Activated CD8-positive, alpha-beta T cell treated with anti-CD3 and anti-CD28 coated beads for 36 hours (primary cell): ENCODE measurements around the gene SLC25A26. TPM values are rescaled to one million over a fixed set of nuclear protein-coding genes. Genes with fewer than 3 reads are reported as not detected.
A peak's percentile ranks its signal among the peaks of the same experiment; 100 is the strongest.

Source experiments
- ATAC-seq: fragments of 200-7000 bp; cut with Tn5 transposase; one replicate; pipeline ENCODE4 v1.10.0; 2021; ENCODE audit warnings: mild to moderate bottlenecking, moderate library complexity
- CTCF ChIA-PET: fragments of 350-600 bp; sonication (Branson Sonifier 250); formaldehyde crosslinking; loops from one replicate; lab custom pipeline; 2021; ENCODE audit warnings: antibody characterized with exemption; lab: Charles Lee
- POLR2A ChIA-PET: fragments of 350-600 bp; sonication (Branson Sonifier 250); formaldehyde crosslinking; loops from one replicate; lab custom pipeline; 2021; ENCODE audit warnings: antibody characterized with exemption; lab: Charles Lee
- DNase-seq: peaks from one replicate; pipeline ENCODE4 v3.0.0-alpha.2; 2020
- H3K27ac Mint-ChIP-seq: one replicate; pipeline ENCODE4 v1.8.0; 2021; ENCODE audit warnings: mild to moderate bottlenecking, mixed read lengths
- H3K27me3 Mint-ChIP-seq: one replicate; pipeline ENCODE4 v1.8.0; 2021; ENCODE audit warnings: mixed read lengths
- H3K36me3 Mint-ChIP-seq: one replicate; pipeline ENCODE4 v1.8.0; 2021; ENCODE audit warnings: low read depth, mixed read lengths
- H3K4me1 Mint-ChIP-seq: one replicate; pipeline ENCODE4 v1.8.0; 2021; ENCODE audit warnings: low read depth, mixed read lengths
- H3K4me3 Mint-ChIP-seq: one replicate; pipeline ENCODE4 v1.8.0; 2021; ENCODE audit warnings: mild to moderate bottlenecking, moderate library complexity, mixed read lengths
- H3K9me3 Mint-ChIP-seq: one replicate; pipeline ENCODE4 v1.8.0; 2021; ENCODE audit warnings: mixed read lengths
- CTCF ChIP-seq: fragments of 200-600 bp; IDR thresholded peaks from one replicate; pipeline ENCODE4 v1.8.0; 2022; ENCODE audit warnings: antibody characterized with exemption, mild to moderate bottlenecking
- intact Hi-C: fragments of 100-400 bp; cut with micrococcal nuclease; formaldehyde crosslinking; loops from one replicate; pipeline ENCODE4 v1.10.0; 2022
- total RNA-seq, 2 experiments: library from RNA; stranded (reverse); gene quantifications; one replicate each; pipeline ENCODE4 v1.2.3, GENCODE V29; 2021

Gene SLC25A26
- total RNA-seq, 2 experiments from 2014 or later, result 28.5 to 31.0 TPM

GRCh38 chr3:66396161-66396760 lies 175.5 kb downstream of the SLC25A26 start:
- Mint-ChIP-seq H3K27me3 (no peaks in the 10 kb centered on the region), H3K36me3 (peaks cover 26% of the 10 kb centered on the region), H3K9me3 (peaks cover 3% of the 10 kb centered on the region), H3K4me3 (no peak overlapping the region), H3K27ac (no peak overlapping the region), H3K4me1 (peaks cover 35% of the 10 kb centered on the region)
- POLR2A ChIA-PET, result no interaction called here
- intact Hi-C loops, result no loop called here
- DNase-seq (no peak), ATAC-seq (no peak)
- no peak for TF ChIP-seq CTCF
- CTCF ChIA-PET, result interaction anchor here (3.5 to 6.7 kb wide), 2 partner anchors 11 to 12 kb away, joined by 21 to 36 read pairs; no protein-coding TSS in a partner anchor

- intact Hi-C loops, result no loop called here
- no peak overlapping the region for H3K4me3 Mint-ChIP-seq
- ChIA-PET CTCF (interaction anchor here (1.0 to 3.5 kb wide), 2 partner anchors 11 to 120 kb away, joined by 3 to 21 read pairs; no protein-coding TSS in a partner anchor), POLR2A (no interaction called here)
- ATAC-seq (no peak), DNase-seq (no peak)
- H3K36me3 Mint-ChIP-seq, result peaks cover 23% of the 10 kb centered on the region
- no peak for TF ChIP-seq CTCF
- H3K4me1 Mint-ChIP-seq, result peaks cover 33% of the 10 kb centered on the region
- no peaks in the 10 kb centered on the region for H3K27me3 Mint-ChIP-seq
- H3K27ac Mint-ChIP-seq, result no peak overlapping the region
- H3K9me3 Mint-ChIP-seq, result peaks cover 1% of the 10 kb centered on the region
Measured at GRCh38 chr3:66396888-66397287, 176.1 kb downstream of the SLC25A26 start.

GRCh38 chr3:66397745-66398144 lies 176.9 kb downstream of the SLC25A26 start:
- intact Hi-C loops, result no loop called here

GRCh38 chr3:66398228-66399025 lies 177.6 kb downstream of the SLC25A26 start:
- Mint-ChIP-seq H3K4me3 (no peak overlapping the region), H3K36me3 (peaks cover 10% of the 10 kb centered on the region), H3K4me1 (peaks cover 19% of the 10 kb centered on the region), H3K27ac (peak overlapping the region; percentile 24), H3K9me3 (no peaks in the 10 kb centered on the region), H3K27me3 (no peaks in the 10 kb centered on the region)
- intact Hi-C loops, result no loop called here
- POLR2A ChIA-PET, result no interaction called here
- DNase-seq, result no peak
- ATAC-seq, result no peak
- TF ChIP-seq CTCF, result no peak
- CTCF ChIA-PET, result interaction anchor here (0.8 to 3.5 kb wide), 3 partner anchors 9 to 145 kb away, joined by 3 to 21 read pairs (median 3); no protein-coding TSS in a partner anchor

More at GRCh38 chr3:66397745-66398144, 176.9 kb downstream of the SLC25A26 start:
- Mint-ChIP-seq H3K27me3 (no peaks in the 10 kb centered on the region), H3K27ac (peak overlapping the region; percentile 24), H3K4me1 (peaks cover 24% of the 10 kb centered on the region), H3K36me3 (peaks cover 15% of the 10 kb centered on the region), H3K9me3 (no peaks in the 10 kb centered on the region), H3K4me3 (no peak overlapping the region)
- no peak for TF ChIP-seq CTCF
- DNase-seq (no peak), ATAC-seq (no peak)
- POLR2A ChIA-PET, result no interaction called here
- CTCF ChIA-PET, result interaction anchor here (0.8 to 3.5 kb wide), 4 partner anchors 10 to 144 kb away, joined by 3 to 21 read pairs (median 3); no protein-coding TSS in a partner anchor
